Neuronal stem cell (in vitro differentiated cells): Measurements from ENCODE around the gene PRTFDC1. TPM values are rescaled to one million over a fixed set of nuclear protein-coding genes. Genes with fewer than 3 reads are reported as not detected.
A peak's percentile ranks its signal among the peaks of the same experiment; 100 is the strongest.

ENCODE experiments used
- DNase-seq: peaks from one replicate; pipeline ENCODE4 v3.0.0-alpha.2; 2013; ENCODE audit warnings: low spot score
- H2AFZ ChIP-seq: one replicate; pipeline ENCODE4 v1.6.1; 2013; ENCODE audit warnings: mild to moderate bottlenecking, low read length, inconsistent platforms
- H2AK5ac ChIP-seq: 2 replicates; pipeline ENCODE4 v1.6.1; 2013; ENCODE audit warnings: low read depth, mild to moderate bottlenecking, inconsistent platforms, low read length, moderate library complexity, mixed read lengths
- H2BK120ac ChIP-seq: 2 replicates; pipeline ENCODE4 v1.6.1; 2013; ENCODE audit warnings: low read depth, mild to moderate bottlenecking, inconsistent platforms, low read length, moderate library complexity, mixed read lengths
- H2BK12ac ChIP-seq: one replicate; pipeline ENCODE4 v1.6.1; 2013; ENCODE audit warnings: low read length, inconsistent platforms
- H2BK15ac ChIP-seq: 2 replicates; pipeline ENCODE4 v1.6.1; 2013; ENCODE audit warnings: mild to moderate bottlenecking, low read length, inconsistent platforms, mixed read lengths
- H2BK5ac ChIP-seq: one replicate; pipeline ENCODE4 v1.6.1; 2013; ENCODE audit warnings: inconsistent platforms, mild to moderate bottlenecking, low read length, moderate library complexity
- H3K14ac ChIP-seq: one replicate; pipeline ENCODE4 v1.6.1; 2013; ENCODE audit warnings: low read length, inconsistent platforms
- H3K18ac ChIP-seq: 2 replicates; pipeline ENCODE4 v1.6.1; 2013; ENCODE audit warnings: low read length, inconsistent platforms
- H3K23ac ChIP-seq: 2 replicates; pipeline ENCODE4 v1.6.1; 2013; ENCODE audit warnings: low read depth, mild to moderate bottlenecking, mixed read lengths, low read length, inconsistent platforms; ENCODE audit not compliant: poor library complexity
- H3K27ac ChIP-seq: replicated peaks from 3 replicates; pipeline ENCODE4 v1.5.1; 2013; ENCODE audit warnings: low read length, inconsistent platforms
- H3K27me3 ChIP-seq, 3 experiments: 2 replicates each; pipeline ENCODE4 v1.6.1; 2013; ENCODE audit warnings: low read length in 3 of 3, mild to moderate bottlenecking in 2 of 3, inconsistent platforms in 1 of 3, low read depth in 1 of 3, mixed read lengths in 1 of 3, moderate library complexity in 1 of 3; ENCODE audit not compliant: control insufficient read depth in 3 of 3, insufficient read depth in 3 of 3
- H3K36me3 ChIP-seq, 2 donors: replicated peaks in 1 of 2; 2 replicates each; pipeline ENCODE4 v1.6.1; 2013; ENCODE audit warnings: low read length in 2 of 2; ENCODE audit not compliant: control insufficient read depth in 2 of 2, insufficient read depth in 2 of 2
- H3K4ac ChIP-seq: 2 replicates; pipeline ENCODE4 v1.6.1; 2013; ENCODE audit warnings: inconsistent platforms, mild to moderate bottlenecking, low read length, moderate library complexity
- H3K4me1 ChIP-seq, 2 donors: 1 replicate in 1 of 2; 2 replicates in 1 of 2; pipeline ENCODE4 v1.6.1; 2013; ENCODE audit warnings: low read length in 2 of 2, low read depth in 1 of 2; ENCODE audit not compliant: control insufficient read depth in 2 of 2, insufficient read depth in 1 of 2
- H3K4me2 ChIP-seq: one replicate; pipeline ENCODE4 v1.6.1; 2013; ENCODE audit warnings: mild to moderate bottlenecking, low read length, inconsistent platforms; ENCODE audit not compliant: insufficient read depth, poor library complexity, severe bottlenecking
- H3K4me3 ChIP-seq, 2 donors: 2 replicates each; pipeline ENCODE4 v1.5.1; 2013; ENCODE audit warnings: low read length in 2 of 2, mild to moderate bottlenecking in 2 of 2, inconsistent platforms in 1 of 2, moderate library complexity in 1 of 2
- H3K79me1 ChIP-seq: one replicate; pipeline ENCODE4 v1.6.1; 2013; ENCODE audit warnings: low read depth, mild to moderate bottlenecking, inconsistent platforms, low read length, moderate library complexity
- H3K9ac ChIP-seq: one replicate; pipeline ENCODE4 v1.6.1; 2013; ENCODE audit warnings: mild to moderate bottlenecking, low read depth, low read length, inconsistent platforms; ENCODE audit not compliant: poor library complexity
- H3K9me3 ChIP-seq, 2 donors: replicated peaks in 1 of 2; 2 replicates each; pipeline versions ENCODE3 to v1.6.1; 2013; ENCODE audit warnings: low read length in 2 of 2, mild to moderate bottlenecking in 2 of 2, inconsistent platforms in 1 of 2, low read depth in 1 of 2, mixed read lengths in 1 of 2, moderate library complexity in 1 of 2; ENCODE audit not compliant: control insufficient read depth in 2 of 2, insufficient read depth in 1 of 2
- H4K8ac ChIP-seq: one replicate; pipeline ENCODE4 v1.6.1; 2013; ENCODE audit warnings: low read depth, mild to moderate bottlenecking, inconsistent platforms, low read length, moderate library complexity
- H4K91ac ChIP-seq: one replicate; pipeline ENCODE4 v1.6.1; 2013; ENCODE audit warnings: low read length, low read depth, mild to moderate bottlenecking, inconsistent platforms; ENCODE audit not compliant: poor library complexity
- WGBS, 2 donors: extraction: QIAGEN DNeasy Blood & Tissue Kit; methylation state at CpG; one replicate each; pipeline ENCODE4 v1.1.7; 2013; ENCODE audit warnings: missing lambda C conversion rate in 2 of 2, mixed read lengths in 1 of 2; ENCODE audit not compliant: insufficient read length in 2 of 2, insufficient replicate concordance in 1 of 2; ENCODE audit errors: extremely low coverage in 2 of 2; 5-methylcytosine and 5-hydroxymethylcytosine counted together
- polyA plus RNA-seq, 2 experiments: library from polyadenylated mRNA; stranded (reverse); fragments of 200-250 nt; gene quantifications; one replicate each; pipeline ENCODE4 v1.2.3, GENCODE V29; 2013

Gene PRTFDC1, protein sequence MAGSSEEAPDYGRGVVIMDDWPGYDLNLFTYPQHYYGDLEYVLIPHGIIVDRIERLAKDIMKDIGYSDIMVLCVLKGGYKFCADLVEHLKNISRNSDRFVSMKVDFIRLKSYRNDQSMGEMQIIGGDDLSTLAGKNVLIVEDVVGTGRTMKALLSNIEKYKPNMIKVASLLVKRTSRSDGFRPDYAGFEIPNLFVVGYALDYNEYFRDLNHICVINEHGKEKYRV
- polyA plus RNA-seq (2013, experiment 1 of 2): 17.2 TPM
- polyA plus RNA-seq (2013, experiment 2 of 2): 17.0 TPM

DNA sequence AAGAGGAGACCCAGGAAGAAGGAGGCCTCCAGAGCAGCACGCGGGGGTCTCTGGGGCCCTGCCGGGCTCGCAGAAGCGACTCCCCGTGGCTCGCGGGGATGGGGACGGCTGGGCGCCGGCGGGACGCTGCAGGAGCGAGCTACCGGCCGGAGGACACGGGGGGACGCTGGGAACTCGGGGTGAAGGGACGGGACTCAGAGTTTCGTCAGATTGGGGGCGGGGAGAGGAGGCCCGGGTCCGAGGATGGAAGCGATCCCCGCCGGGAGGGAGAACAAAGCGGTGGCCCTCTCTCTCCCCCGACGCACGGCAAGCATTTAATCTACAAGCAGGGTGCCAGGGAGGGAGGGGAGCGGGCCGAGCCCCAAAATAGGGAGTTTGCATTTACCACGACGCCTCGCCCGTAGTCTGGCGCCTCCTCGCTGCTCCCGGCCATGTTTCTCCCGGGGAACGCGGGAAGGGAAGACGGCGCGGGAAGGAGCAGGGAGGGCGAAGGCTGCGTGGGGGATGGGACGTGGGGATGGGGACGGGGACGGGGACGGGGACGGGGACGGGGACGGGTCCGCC is at the start of gene PRTFDC1:
PRTFDC1 (minus strand) TSS at position 464 of the 564 bp plus-strand sequence; CDS start at position 433, 31 bp downstream.
- H3K4me1 ChIP-seq: peaks cover 19 to 21% of the 10 kb centered on the region in 2 donors
- peak; percentile 48 for DNase-seq
- peak within 1 kb of the TSS; percentile 66 for H3K4me2 ChIP-seq
- no peak within 1 kb of the TSS for H2BK12ac ChIP-seq
- peak within 1 kb of the TSS; percentile 80 for H3K23ac ChIP-seq
- H3K4me3 ChIP-seq: peak within 1 kb of the TSS; percentile 66 to 79
- no peaks in the 10 kb centered on the region for H3K36me3 ChIP-seq
- H2AK5ac ChIP-seq: peak within 1 kb of the TSS; percentile 48
- peak within 1 kb of the TSS; percentile 6 for H2BK120ac ChIP-seq
- H3K9me3 ChIP-seq: no peaks in the 10 kb centered on the region
- H2BK15ac ChIP-seq: peak within 1 kb of the TSS; percentile 77
- no peak within 1 kb of the TSS for H3K4ac ChIP-seq
- H2AFZ ChIP-seq: peak within 1 kb of the TSS; percentile 40
- H2BK5ac ChIP-seq: peak within 1 kb of the TSS; percentile 15
- no peak within 1 kb of the TSS for H4K91ac ChIP-seq
- peaks cover 2% of the 10 kb centered on the region for H3K79me1 ChIP-seq
- no peak within 1 kb of the TSS for H4K8ac ChIP-seq
- peak within 1 kb of the TSS; percentile 72 for H3K27ac ChIP-seq
- H3K9ac ChIP-seq: peak within 1 kb of the TSS; percentile 80
- H3K18ac ChIP-seq: peak within 1 kb of the TSS; percentile 99
- H3K27me3 ChIP-seq: no peaks in the 10 kb centered on the region
- WGBS, 2 donors: no CpG with 5 or more reads among the region's 56 CpGs
- H3K14ac ChIP-seq: peak within 1 kb of the TSS; percentile 25

DNA sequence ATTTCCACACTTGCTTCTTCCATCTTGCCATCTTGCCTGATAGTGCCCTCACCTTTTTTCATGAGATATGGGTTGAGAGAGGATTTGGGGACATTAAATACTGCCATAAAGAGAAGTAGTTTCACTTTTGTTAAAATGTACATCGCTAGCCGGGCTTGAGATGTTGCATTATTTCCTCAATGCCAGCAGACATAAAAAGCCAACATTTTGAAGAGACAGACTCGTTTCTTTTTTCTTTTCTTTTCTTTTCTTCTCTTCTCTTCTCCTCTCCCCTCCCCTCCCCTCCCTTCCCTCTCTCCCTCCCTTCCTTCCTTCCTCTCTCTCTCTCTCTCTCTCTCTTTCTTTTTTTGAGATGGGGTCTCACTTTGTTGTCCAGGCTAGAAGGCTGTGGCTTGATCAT is 45.6 kb upstream of the PRTFDC1 start:
- H3K4me3 ChIP-seq: no peak overlapping the region

DNA sequence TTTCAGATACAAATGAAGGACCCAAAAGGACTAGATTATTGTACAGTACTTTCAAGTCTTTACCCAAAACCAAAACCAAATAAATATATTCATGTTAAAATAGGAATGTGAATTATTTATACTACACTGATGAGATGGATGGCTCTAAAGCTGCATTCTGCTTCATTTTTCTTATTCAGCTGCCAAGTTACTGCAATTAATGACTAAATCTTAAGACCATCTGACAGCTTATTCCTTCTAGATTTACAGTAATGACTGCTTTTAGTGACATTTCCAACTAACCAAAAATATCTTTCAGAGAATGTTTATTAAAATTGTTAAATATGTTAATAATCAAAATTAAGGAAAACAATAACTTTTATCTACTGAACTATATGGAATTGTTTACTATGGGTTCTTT is 42.7 kb upstream of the PRTFDC1 start:
- Histone ChIP-seq H2BK12ac (no peak overlapping the region), H3K4ac (no peak overlapping the region), H3K27me3 (no peaks in the 10 kb centered on the region), H3K23ac (no peak overlapping the region), H2BK15ac (no peak overlapping the region), H3K9me3 (no peaks in the 10 kb centered on the region), H4K8ac (no peak overlapping the region), H2BK120ac (no peak overlapping the region), H3K4me3 (no peak overlapping the region), H2BK5ac (no peak overlapping the region), H3K4me1 (no peaks in the 10 kb centered on the region), H2AK5ac (no peak overlapping the region), H3K18ac (no peak overlapping the region), H3K4me2 (no peak overlapping the region), H2AFZ (no peak overlapping the region), H3K14ac (no peak overlapping the region), H3K79me1 (no peaks in the 10 kb centered on the region), H4K91ac (no peak overlapping the region), H3K9ac (no peak overlapping the region), H3K27ac (no peak overlapping the region), H3K36me3 (no peaks in the 10 kb centered on the region)
- DNase-seq: no peak

More for the DNA sequence above, 45.6 kb upstream of the PRTFDC1 start:
- Histone ChIP-seq H2AK5ac (no peak overlapping the region), H4K91ac (no peak overlapping the region), H3K9ac (no peak overlapping the region), H2AFZ (no peak overlapping the region), H3K18ac (no peak overlapping the region), H3K79me1 (no peaks in the 10 kb centered on the region), H2BK15ac (no peak overlapping the region), H3K14ac (no peak overlapping the region), H3K4me1 (no peaks in the 10 kb centered on the region), H2BK12ac (no peak overlapping the region), H2BK5ac (no peak overlapping the region), H3K9me3 (no peaks in the 10 kb centered on the region), H4K8ac (no peak overlapping the region), H3K27ac (no peak overlapping the region), H3K4me2 (no peak overlapping the region), H2BK120ac (no peak overlapping the region), H3K27me3 (no peaks in the 10 kb centered on the region), H3K4ac (no peak overlapping the region), H3K23ac (no peak overlapping the region), H3K36me3 (no peaks in the 10 kb centered on the region)
- no CpG with 5 or more reads among the region's 3 CpGs for WGBS, 2 donors
- no peak for DNase-seq

DNA sequence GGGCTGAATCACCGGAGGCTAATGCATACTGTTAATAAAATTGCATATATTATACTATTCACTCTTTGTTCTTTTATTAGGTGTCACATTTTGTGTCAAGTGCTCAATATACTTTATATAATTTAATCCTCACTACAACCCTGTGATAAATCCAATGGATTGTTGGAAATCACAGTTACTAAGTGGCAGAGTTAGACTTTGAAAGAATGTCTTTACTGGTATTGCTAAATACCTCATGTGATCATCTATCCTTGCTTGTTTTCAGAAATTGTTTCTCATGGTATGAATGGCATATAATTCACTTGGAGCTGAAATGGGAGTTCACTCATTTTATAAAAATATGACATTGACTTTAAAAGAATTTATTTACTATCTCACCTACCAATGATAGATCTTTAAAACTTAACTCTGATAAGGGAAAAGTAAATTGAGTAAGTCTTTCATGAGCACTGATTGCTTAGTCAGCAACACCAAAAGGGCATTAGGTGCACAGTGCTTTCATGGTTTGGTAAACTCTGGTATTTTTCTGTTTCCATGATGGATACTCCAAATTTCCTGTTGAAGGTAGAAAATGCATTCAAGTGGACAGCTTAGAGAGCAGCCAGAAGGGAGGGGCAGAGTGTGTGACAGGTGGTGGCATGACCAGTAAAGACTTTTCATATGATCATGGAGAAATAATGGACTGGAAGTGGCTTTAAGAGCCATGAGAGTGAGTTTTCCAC is 41.0 kb upstream of the PRTFDC1 start:
- Histone ChIP-seq H3K4ac (no peak overlapping the region), H3K79me1 (no peaks in the 10 kb centered on the region), H2BK15ac (no peak overlapping the region), H2AK5ac (no peak overlapping the region), H4K8ac (no peak overlapping the region), H3K4me3 (no peak overlapping the region), H3K23ac (no peak overlapping the region), H3K9ac (no peak overlapping the region), H4K91ac (no peak overlapping the region), H3K36me3 (no peaks in the 10 kb centered on the region), H2BK5ac (no peak overlapping the region), H2BK12ac (no peak overlapping the region), H3K4me2 (no peak overlapping the region), H3K18ac (no peak overlapping the region), H3K27ac (no peak overlapping the region), H3K27me3 (no peaks in the 10 kb centered on the region), H2AFZ (no peak overlapping the region), H3K4me1 (peaks cover 2 to 5% of the 10 kb centered on the region in 2 donors), H3K9me3 (no peaks in the 10 kb centered on the region), H2BK120ac (no peak overlapping the region), H3K14ac (no peak overlapping the region)
- no CpG with 5 or more reads among the region's 1 CpG for WGBS, 2 donors
- DNase-seq: no peak
